GM12892 (cell line): Measurements from ENCODE around the gene TMEM184C.

Source experiments
- POLR2A ChIP-seq: IDR thresholded peaks from 2 replicates; pipeline ENCODE4 v1.6.1; 2011; ENCODE audit warnings: low read depth, low read length, control low read depth
- POLR2AphosphoS5 ChIP-seq: IDR thresholded peaks from 2 replicates; pipeline ENCODE4 v1.6.1; 2011; ENCODE audit warnings: low read depth, low read length, control low read depth

DNA sequence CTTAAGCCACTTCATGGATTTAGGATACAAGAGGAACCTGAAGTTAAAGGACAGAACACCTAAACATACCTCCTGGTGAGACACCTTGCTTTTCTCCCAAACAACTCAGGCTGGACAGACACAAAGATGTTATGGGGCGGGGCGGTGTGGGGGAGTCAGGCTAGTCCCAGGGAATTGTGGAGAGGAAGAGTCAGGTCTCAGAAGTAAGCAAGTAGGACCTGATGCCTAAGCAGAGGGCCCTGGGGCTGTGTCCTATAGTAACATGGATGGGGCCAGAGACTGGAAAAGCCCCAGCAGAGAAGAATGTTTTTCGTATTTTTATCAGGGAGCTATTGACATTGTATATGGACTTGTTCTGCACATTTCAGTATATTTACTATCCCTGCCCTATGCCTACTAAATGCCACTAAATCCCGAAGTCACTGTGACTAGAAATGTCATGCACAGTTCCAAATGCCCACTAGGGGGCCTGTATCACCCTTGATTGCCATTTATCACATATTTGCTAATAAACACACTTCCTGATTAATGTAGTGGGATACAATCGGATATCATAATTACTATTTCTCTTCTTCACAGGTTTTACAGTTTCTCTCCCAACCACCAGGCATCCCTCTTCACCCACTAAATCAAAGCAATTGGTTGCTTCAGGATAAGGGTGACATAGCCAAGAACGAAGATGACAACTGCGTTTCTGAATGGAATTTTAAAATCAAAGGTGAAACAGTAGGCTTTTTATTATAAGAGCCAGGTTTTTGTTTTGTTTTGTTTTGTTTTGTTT, 90.9 kb downstream of the TMEM184C start:
- TF ChIP-seq POLR2AphosphoS5 (no peak), POLR2A (no peak)
